HFFc6 (cell line): ENCODE data around the gene TBC1D32. TPM values are rescaled to one million over a fixed set of nuclear protein-coding genes. Genes with fewer than 3 reads are reported as not detected.
"Not testable (repeated sequence)": the region's sequence is repeated elsewhere in the genome, so short reads cannot be mapped to it uniquely, and the experiment has no call there.

Experiments used
- DNase-seq: peaks from one replicate; pipeline ENCODE4 v3.0.0-alpha.2; 2018
- H3K27ac Mint-ChIP-seq: 2 replicates; pipeline ENCODE4 v1.8.0; 2020; ENCODE audit warnings: mild to moderate bottlenecking, mixed read lengths
- H3K27me3 Mint-ChIP-seq: 2 replicates; pipeline ENCODE4 v1.8.0; 2021; ENCODE audit warnings: mild to moderate bottlenecking, moderate library complexity, mixed read lengths; ENCODE audit not compliant: insufficient read depth
- H3K36me3 Mint-ChIP-seq: 2 replicates; pipeline ENCODE4 v1.8.0; 2021; ENCODE audit warnings: low read depth, mixed read lengths
- H3K4me1 Mint-ChIP-seq: 2 replicates; pipeline ENCODE4 v1.8.0; 2020; ENCODE audit warnings: low read depth, mixed read lengths
- H3K4me3 Mint-ChIP-seq: 2 replicates; pipeline ENCODE4 v1.8.0; 2020; ENCODE audit warnings: mild to moderate bottlenecking, moderate library complexity, mixed read lengths
- H3K9me3 Mint-ChIP-seq: 2 replicates; pipeline ENCODE4 v1.8.0; 2020; ENCODE audit warnings: mild to moderate bottlenecking, mixed read lengths
- CTCF ChIP-seq: fragments of 200-600 bp; sonication (generic); IDR thresholded peaks from 2 replicates; pipeline ENCODE4 v1.5.0; 2021; ENCODE audit warnings: antibody characterized with exemption, mild to moderate bottlenecking
- long read RNA-seq: library from polyadenylated mRNA; unstranded; transcript quantifications from one replicate; pipeline ENCODE4 v2.0.0, GENCODE V29; 2019
- total RNA-seq, 6 experiments: library from RNA; stranded (reverse); fragmentation: NEBNext Ultra II Directional; extraction: Animal tissue kit (Norgen Biotek cat#: 25700); gene quantifications; 2 replicates in 1 of 6; 3 replicates in 5 of 6; pipeline ENCODE4 v1.2.3, GENCODE V29; 2021

Gene TBC1D32, protein sequence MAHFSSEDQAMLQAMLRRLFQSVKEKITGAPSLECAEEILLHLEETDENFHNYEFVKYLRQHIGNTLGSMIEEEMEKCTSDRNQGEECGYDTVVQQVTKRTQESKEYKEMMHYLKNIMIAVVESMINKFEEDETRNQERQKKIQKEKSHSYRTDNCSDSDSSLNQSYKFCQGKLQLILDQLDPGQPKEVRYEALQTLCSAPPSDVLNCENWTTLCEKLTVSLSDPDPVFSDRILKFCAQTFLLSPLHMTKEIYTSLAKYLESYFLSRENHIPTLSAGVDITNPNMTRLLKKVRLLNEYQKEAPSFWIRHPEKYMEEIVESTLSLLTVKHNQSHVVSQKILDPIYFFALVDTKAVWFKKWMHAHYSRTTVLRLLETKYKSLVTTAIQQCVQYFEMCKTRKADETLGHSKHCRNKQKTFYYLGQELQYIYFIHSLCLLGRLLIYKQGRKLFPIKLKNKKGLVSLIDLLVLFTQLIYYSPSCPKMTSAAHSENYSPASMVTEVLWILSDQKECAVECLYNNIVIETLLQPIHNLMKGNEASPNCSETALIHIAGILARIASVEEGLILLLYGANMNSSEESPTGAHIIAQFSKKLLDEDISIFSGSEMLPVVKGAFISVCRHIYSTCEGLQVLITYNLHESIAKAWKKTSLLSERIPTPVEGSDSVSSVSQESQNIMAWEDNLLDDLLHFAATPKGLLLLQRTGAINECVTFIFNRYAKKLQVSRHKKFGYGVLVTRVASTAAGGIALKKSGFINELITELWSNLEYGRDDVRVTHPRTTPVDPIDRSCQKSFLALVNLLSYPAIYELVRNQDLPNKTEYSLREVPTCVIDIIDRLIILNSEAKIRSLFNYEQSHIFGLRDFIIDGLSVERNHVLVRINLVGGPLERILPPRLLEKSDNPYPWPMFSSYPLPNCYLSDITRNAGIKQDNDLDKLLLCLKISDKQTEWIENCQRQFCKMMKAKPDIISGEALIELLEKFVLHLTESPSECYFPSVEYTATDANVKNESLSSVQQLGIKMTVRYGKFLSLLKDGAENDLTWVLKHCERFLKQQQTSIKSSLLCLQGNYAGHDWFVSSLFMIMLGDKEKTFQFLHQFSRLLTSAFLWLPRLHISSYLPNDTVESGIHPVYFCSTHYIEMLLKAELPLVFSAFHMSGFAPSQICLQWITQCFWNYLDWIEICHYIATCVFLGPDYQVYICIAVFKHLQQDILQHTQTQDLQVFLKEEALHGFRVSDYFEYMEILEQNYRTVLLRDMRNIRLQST
- total RNA-seq = 1 to 10 TPM; 3.9 to 6.1 (median 4.6) TPM
- long read RNA-seq, partial matches to known transcripts = 1 of 5 reads
- long read RNA-seq, other reads (novel, unspliced or antisense) = 4 of 5 reads

DNA sequence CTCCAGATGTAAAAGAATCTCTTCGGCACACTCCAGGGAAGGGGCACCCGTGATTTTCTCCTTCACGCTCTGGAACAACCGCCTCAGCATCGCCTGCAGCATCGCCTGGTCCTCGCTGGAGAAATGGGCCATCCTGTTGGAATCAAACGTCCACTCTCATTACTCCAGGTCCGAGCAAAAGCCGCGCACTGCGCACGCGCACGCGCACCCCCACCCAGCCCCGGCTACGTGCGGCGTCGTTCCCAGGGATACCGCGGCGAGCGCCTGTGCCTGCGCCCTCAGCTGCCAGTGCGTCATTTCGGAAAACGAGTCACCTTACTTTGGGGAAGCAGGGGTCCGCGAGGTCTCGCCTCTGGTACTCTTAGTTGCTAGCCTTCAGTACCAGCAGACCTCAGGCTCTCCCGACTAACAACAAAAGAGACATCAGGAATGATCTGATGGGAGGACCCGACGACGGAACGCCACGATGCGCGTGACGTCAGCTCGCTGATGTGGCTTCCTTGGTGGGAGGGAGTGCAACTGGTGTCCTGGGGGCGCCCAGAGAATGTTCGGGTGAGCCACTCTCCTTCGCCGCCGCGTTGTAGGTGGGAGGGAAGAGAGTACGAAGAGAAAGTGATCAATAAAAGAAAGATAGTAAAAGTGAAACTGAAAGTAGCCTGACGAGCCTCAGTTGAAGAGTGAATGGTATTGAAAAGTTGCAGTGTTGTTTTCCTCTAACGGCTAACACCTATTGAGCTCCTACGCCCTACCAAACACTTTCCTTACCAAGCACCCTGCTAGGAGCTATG is at the start of gene TBC1D32:
TBC1D32 (minus strand) TSS at position 182 of the 788 bp plus-strand sequence; CDS start at position 132, 50 bp downstream.
- TF ChIP-seq CTCF = 0 out of 2 replicates have a peak, but pooled peaks have one; percentile 18
- DNase-seq = peak; percentile 88
- no peaks in the 10 kb centered on the region for H3K27me3 Mint-ChIP-seq
- H3K9me3 Mint-ChIP-seq = no peaks in the 10 kb centered on the region
- no peaks in the 10 kb centered on the region for H3K36me3 Mint-ChIP-seq
- peaks cover 33% of the 10 kb centered on the region for H3K4me1 Mint-ChIP-seq
- peak within 1 kb of the TSS; percentile 95 for H3K4me3 Mint-ChIP-seq
- H3K27ac Mint-ChIP-seq = peak within 1 kb of the TSS; percentile 100

DNA sequence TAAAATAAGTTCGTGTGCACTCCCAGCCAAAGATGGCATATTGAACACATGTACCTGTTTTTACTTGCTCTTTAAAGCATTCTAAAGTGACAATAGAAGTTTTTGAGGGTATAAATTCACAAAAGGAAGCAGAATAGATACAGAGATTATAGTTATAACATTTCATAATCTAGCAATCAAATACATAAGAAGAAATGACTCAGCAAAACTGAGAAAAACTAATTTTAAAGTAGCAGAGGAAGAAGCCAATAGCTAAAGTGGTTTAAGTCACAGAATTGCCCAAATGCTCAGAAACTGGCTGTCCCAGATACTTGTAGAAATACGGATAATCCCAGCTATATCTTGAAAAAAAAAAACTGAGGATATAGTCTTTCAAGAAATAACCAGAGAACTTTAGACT is 49.2 kb upstream of the TBC1D32 start:
- Mint-ChIP-seq H3K4me3 (no peak overlapping the region), H3K4me1 (no peaks in the 10 kb centered on the region), H3K27me3 (peaks cover 3% of the 10 kb centered on the region), H3K9me3 (no peaks in the 10 kb centered on the region), H3K36me3 (no peaks in the 10 kb centered on the region), H3K27ac (no peak overlapping the region)
- no peak for DNase-seq
- TF ChIP-seq CTCF = no peak

GRCh38 chr6:121382467-121383121 is 48.3 kb upstream of the TBC1D32 start:
- DNase-seq = no peak
- Mint-ChIP-seq H3K36me3 (no peaks in the 10 kb centered on the region), H3K9me3 (no peaks in the 10 kb centered on the region), H3K27me3 (peaks cover 2% of the 10 kb centered on the region; the same call in 1 of the 2 replicates), H3K27ac (no peak overlapping the region), H3K4me3 (no peak overlapping the region), H3K4me1 (no peaks in the 10 kb centered on the region)
- TF ChIP-seq CTCF = no peak

DNA sequence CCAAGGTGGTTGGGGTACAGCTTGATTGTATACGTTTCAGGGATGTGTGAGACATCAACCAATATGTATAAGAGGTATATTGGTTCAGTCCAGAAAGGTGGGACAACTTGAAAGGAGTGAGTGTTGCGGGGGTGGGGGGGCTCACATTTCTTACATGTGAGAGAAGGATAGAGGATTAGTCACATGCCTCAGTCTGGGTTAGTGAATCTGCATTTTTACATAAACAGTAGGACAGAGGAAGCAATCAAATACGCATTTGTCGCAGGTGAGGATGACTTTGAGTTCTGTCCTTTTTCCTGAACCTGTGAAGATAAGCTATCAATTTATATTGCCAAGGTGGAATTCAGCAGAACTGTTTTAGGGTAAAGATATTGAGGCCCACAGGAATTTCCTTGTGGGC is 42.1 kb upstream of the TBC1D32 start:
- no peak for TF ChIP-seq CTCF
- H3K27ac Mint-ChIP-seq = no peak overlapping the region
- no peak for DNase-seq
- H3K9me3 Mint-ChIP-seq = no peaks in the 10 kb centered on the region
- no peaks in the 10 kb centered on the region for H3K36me3 Mint-ChIP-seq
- H3K27me3 Mint-ChIP-seq = no peaks in the 10 kb centered on the region; the same call in 1 of the 2 replicates
- no peaks in the 10 kb centered on the region for H3K4me1 Mint-ChIP-seq
- H3K4me3 Mint-ChIP-seq = no peak overlapping the region

- not testable (repeated sequence) for H3K27ac Mint-ChIP-seq, H3K36me3 Mint-ChIP-seq, DNase-seq, H3K4me1 Mint-ChIP-seq, H3K4me3 Mint-ChIP-seq, H3K27me3 Mint-ChIP-seq, H3K9me3 Mint-ChIP-seq
Measured at GRCh38 chr6:121374219-121374618, 39.9 kb upstream of the TBC1D32 start.
